NCI-H2107 treated with DMSO at 0.1 percent for 48 hours (cell line): Measurements from ENCODE around the gene ZC3H12C.
A peak's percentile ranks its signal among the peaks of the same experiment; 100 is the strongest.

ENCODE experiments used
- DNase-seq: peaks from one replicate; lab custom pipeline; 2025; ENCODE audit not compliant: unreplicated experiment; lab: John Stamatoyannopoulos, UW

The ZC3H12C gene

GRCh38 chr11:110076371-110076965 is 16.7 kb upstream of the ZC3H12C start:
- DNase-seq: no peak

- DNase-seq: no peak
Measured at GRCh38 chr11:110077346-110077745, 15.8 kb upstream of the ZC3H12C start.

- no peak for DNase-seq
Measured at GRCh38 chr11:110077831-110078325, 15.3 kb upstream of the ZC3H12C start.

GRCh38 chr11:110078923-110079544 is 14.2 kb upstream of the ZC3H12C start:
- no peak for DNase-seq

- no peak for DNase-seq
Measured at GRCh38 chr11:110079726-110080125, 13.5 kb upstream of the ZC3H12C start.

- DNase-seq: no peak
Measured at GRCh38 chr11:110081462-110082376, 11.5 kb upstream of the ZC3H12C start.

GRCh38 chr11:110082899-110083298 is 10.3 kb upstream of the ZC3H12C start:
- no peak for DNase-seq

GRCh38 chr11:110085255-110085838 is 7.8 kb upstream of the ZC3H12C start:
- DNase-seq: no peak

- DNase-seq: no peak
Measured at GRCh38 chr11:110086892-110087309, 6.3 kb upstream of the ZC3H12C start.

- no peak for DNase-seq
Measured at GRCh38 chr11:110087812-110088534, 5.2 kb upstream of the ZC3H12C start.

GRCh38 chr11:110088535-110089344 is 4.5 kb upstream of the ZC3H12C start:
- no peak for DNase-seq

GRCh38 chr11:110089617-110090282 is 3.4 kb upstream of the ZC3H12C start:
- no peak for DNase-seq

- DNase-seq: no peak
Measured at GRCh38 chr11:110090466-110091026, 2.6 kb upstream of the ZC3H12C start.

- DNase-seq: no peak
Measured at GRCh38 chr11:110092111-110092514, 1.1 kb upstream of the ZC3H12C start.

- peak; percentile 80 for DNase-seq
Measured at GRCh38 chr11:110093407-110094297, 460 bp downstream of the ZC3H12C start.

- no peak for DNase-seq
Measured at GRCh38 chr11:110094298-110095285, 1.4 kb downstream of the ZC3H12C start.

- DNase-seq: no peak
Measured at GRCh38 chr11:110095554-110095953, 2.4 kb downstream of the ZC3H12C start.
